K562 (cell line): ENCODE measurements around the gene UBE2I. TPM values are rescaled to one million over a fixed set of nuclear protein-coding genes. Genes with fewer than 3 reads are reported as not detected.

Experiments
- ATAC-seq: fragments of 200-7000 bp; cut with Tn5 transposase; 3 replicates; pipeline ENCODE4 v1.9.1; 2020; ENCODE audit warnings: moderate library complexity
- BruUV-seq: library from RNA; stranded (reverse); fragments of 400-500 nt; replicated peaks from 2 replicates; lab custom pipeline; 2021; lab: Mats Ljungman, UMichigan
- CTCF ChIA-PET: fragments of 300-600 bp; formaldehyde crosslinking; extraction: SDS; loops from one replicate; lab custom pipeline; 2021; ENCODE audit warnings: low intra/inter-chr PET ratio; lab: Yijun Ruan, JAX
- POLR2A ChIA-PET: fragments of 300-600, 350-650 bp; sonication (Branson Sonifier 250); formaldehyde crosslinking; extraction: SDS; loops from one replicate; lab custom pipeline; 2021; ENCODE audit warnings: antibody characterized with exemption, inconsistent platforms; lab: Yijun Ruan, JAX
- DNase-seq, 4 experiments: peaks; one replicate each; pipeline versions ENCODE4 v3.0.0 to v3.0.0-alpha.2; 2011 to 2018; ENCODE audit warnings: low spot score in 3 of 4, mixed read lengths in 3 of 4; ENCODE audit errors: extremely low read depth in 1 of 4
- FAIRE-seq: peaks from 2 replicates; lab custom pipeline; 2011; peaks lifted over from hg19 to GRCh38; lab: Jason Lieb, UNC
- H2AFZ ChIP-seq: 2 replicates; pipeline ENCODE4 v1.6.0; 2011; ENCODE audit warnings: low read depth, low read length, control low read depth, inconsistent platforms
- H3K27ac ChIP-seq: fragments of 200-600 bp; 3 replicates; pipeline ENCODE4 v1.8.0; 2011; ENCODE audit warnings: low read depth, mild to moderate bottlenecking, control low read depth, inconsistent platforms, low read length, moderate library complexity, mixed read lengths; ENCODE audit errors: extremely low read depth
- H3K27me3 ChIP-seq, 2 experiments: fragments of 300-600 bp in 1 of 2; 2 replicates in 1 of 2; 3 replicates in 1 of 2; pipeline versions ENCODE4 v1.6.0 to v1.8.0; 2011; ENCODE audit warnings: inconsistent platforms in 2 of 2, low read length in 2 of 2, mild to moderate bottlenecking in 1 of 2, mixed read lengths in 1 of 2, moderate library complexity in 1 of 2; ENCODE audit not compliant: control insufficient read depth in 2 of 2, insufficient read depth in 2 of 2
- H3K36me3 ChIP-seq: fragments of 300-600 bp; 3 replicates; pipeline ENCODE4 v1.8.0; 2011; ENCODE audit warnings: mild to moderate bottlenecking, low read length, inconsistent platforms; ENCODE audit not compliant: control insufficient read depth, insufficient read depth
- H3K4me1 ChIP-seq, 2 experiments: fragments of 200-600 bp in 1 of 2; replicated peaks in 1 of 2; 2 replicates in 1 of 2; 3 replicates in 1 of 2; pipeline versions ENCODE4 v1.5.1 to v1.8.0; 2011; ENCODE audit warnings: inconsistent platforms in 2 of 2, low read length in 2 of 2, mild to moderate bottlenecking in 1 of 2, mixed read lengths in 1 of 2, moderate library complexity in 1 of 2; ENCODE audit not compliant: control insufficient read depth in 2 of 2, insufficient read depth in 2 of 2
- H3K4me2 ChIP-seq: 2 replicates; pipeline ENCODE4 v1.6.1; 2011; ENCODE audit warnings: low read length, control low read depth, inconsistent platforms, mixed read lengths; ENCODE audit not compliant: insufficient read depth
- H3K4me3 ChIP-seq: fragments of 200-600 bp; sonication (generic), shearing (Covaris generic); 2 replicates; pipeline ENCODE4 v1.5.1; 2016; ENCODE audit warnings: control low read depth, inconsistent platforms
- H3K79me2 ChIP-seq: fragments of 200-600 bp; 3 replicates; pipeline ENCODE4 v1.8.0; 2011; ENCODE audit warnings: low read length, inconsistent platforms; ENCODE audit not compliant: control insufficient read depth, insufficient read depth
- H3K9ac ChIP-seq, 2 experiments: 2 replicates each; pipeline versions ENCODE4 v1.6.0 to v1.6.1; 2011; ENCODE audit warnings: low read depth in 2 of 2, low read length in 2 of 2, control low read depth in 1 of 2, inconsistent platforms in 1 of 2, mild to moderate bottlenecking in 1 of 2, mixed read lengths in 1 of 2; ENCODE audit not compliant: insufficient read depth in 1 of 2
- H3K9me1 ChIP-seq: one replicate; pipeline ENCODE4 v1.6.0; 2011; ENCODE audit warnings: inconsistent platforms, mild to moderate bottlenecking, low read length, moderate library complexity; ENCODE audit not compliant: control insufficient read depth, insufficient read depth
- H3K9me3 ChIP-seq: replicated peaks from 2 replicates; pipeline ENCODE4 v1.5.1; 2011; ENCODE audit warnings: low read depth, low read length, inconsistent platforms; ENCODE audit not compliant: control insufficient read depth, insufficient read depth
- H4K20me1 ChIP-seq: replicated peaks from 2 replicates; pipeline ENCODE4 v1.6.1; 2011; ENCODE audit warnings: low read length, inconsistent platforms, mixed read lengths; ENCODE audit not compliant: control insufficient read depth, insufficient read depth
- FOXK2 ChIP-seq, 2 experiments: fragments of 450-650 bp; IDR thresholded peaks in 1 of 2; conservative IDR thresholded peaks in 1 of 2; 2 replicates each; pipeline ENCODE4 v1.6.1; 2016; ENCODE audit warnings: low read depth in 2 of 2, mild to moderate bottlenecking in 1 of 2
- HEY1 ChIP-seq: fragments of 250-450 bp; sonication (Bioruptor Pico); IDR thresholded peaks from 2 replicates; pipeline ENCODE4 v1.5.0; 2020; ENCODE audit warnings: mild to moderate bottlenecking, moderate library complexity, borderline replicate concordance
- MYNN ChIP-seq, 2 experiments: sonication (generic); formaldehyde crosslinking in 1 of 2; IDR thresholded peaks; 2 replicates each; pipeline versions ENCODE4 v1.5.0 to v1.6.1; 2016 to 2020; ENCODE audit warnings: antibody characterized with exemption in 1 of 2, missing genetic modification reagents in 1 of 2
- POLR2A ChIP-seq: fragments of 450-650 bp; conservative IDR thresholded peaks from 2 replicates; pipeline ENCODE4 v1.6.1; 2016
- POLR2AphosphoS5 ChIP-seq: IDR thresholded peaks from 2 replicates; pipeline ENCODE4 v1.6.1; 2011; ENCODE audit warnings: mild to moderate bottlenecking, low read depth, low read length, moderate library complexity; ENCODE audit not compliant: control insufficient read depth, insufficient read depth
- POLR2G ChIP-seq: fragments of 200-400 bp; formaldehyde crosslinking; IDR thresholded peaks from 2 replicates; pipeline ENCODE4 v1.6.1; 2017; ENCODE audit warnings: low read depth, mild to moderate bottlenecking, antibody characterized with exemption, low read length, moderate library complexity
- RBM22 ChIP-seq: fragments of 200-400 bp; formaldehyde crosslinking; IDR thresholded peaks from 2 replicates; pipeline ENCODE4 v1.6.1; 2018; ENCODE audit warnings: low read length, low read depth; ENCODE audit not compliant: poor library complexity, severe bottlenecking
- RUNX1 ChIP-seq: sonication (generic); IDR thresholded peaks from 2 replicates; pipeline ENCODE4 v1.6.1; 2016; ENCODE audit warnings: antibody characterized with exemption, low read depth
- SUPT5H ChIP-seq: fragments of 450-650 bp; IDR thresholded peaks from 2 replicates; pipeline ENCODE4 v1.6.1; 2016
- ZBTB33 ChIP-seq: sonication (generic); formaldehyde crosslinking; IDR thresholded peaks from 2 replicates; pipeline ENCODE4 v1.8.1; 2023; ENCODE audit warnings: mild to moderate bottlenecking, missing genetic modification reagents
- WGBS: fragments of 100-300 bp; shearing (Covaris generic); methylation state at CpG from one replicate; pipeline ENCODE4 v1.1.6; 2016; ENCODE audit warnings: low coverage, mixed read lengths; ENCODE audit not compliant: insufficient coverage; ENCODE audit errors: missing lambda C conversion rate; 5-methylcytosine and 5-hydroxymethylcytosine counted together
- in situ Hi-C: fragments of 300-500 bp; cut with MboI; formaldehyde crosslinking; loops from 4 replicates; pipeline ENCODE4 v1.15.0; 2018; ENCODE audit warnings: inconsistent platforms, mixed read lengths
- intact Hi-C: fragments of 100-400 bp; cut with micrococcal nuclease; formaldehyde crosslinking; loops from 2 replicates; pipeline ENCODE4 v1.14.2; 2022
- polyA plus RNA-seq, 8 experiments: library from polyadenylated mRNA; depleted of rRNA in 4 of 8; stranded (reverse) in 5 of 8; unstranded in 3 of 8; fragments of >200 nt; fragmentation: Nextera tagmentation in 2 of 8; fragmentation: Illumina TruSeq in 1 of 8; extraction: Ambion mirVana in 2 of 8; extraction: Trizol in 1 of 8; gene quantifications; 2 replicates each; pipeline versions ENCODE4 v1.2.1 to v1.2.3, GENCODE V29; 2011 to 2014; ENCODE audit warnings: inconsistent platforms in 1 of 8, missing spikeins in 1 of 8
- total RNA-seq, 7 experiments: library from RNA; depleted of rRNA in 6 of 7; stranded (reverse); fragments of >200 nt in 6 of 7; fragmentation: Illumina TruSeq in 2 of 7; extraction: Trizol in 2 of 7; gene quantifications; 2 replicates each; pipeline versions ENCODE4 v1.2.1 to v1.2.3, GENCODE V29; 2011 to 2021; ENCODE audit warnings: low replicate concordance in 1 of 7

The UBE2I gene
- total and polyA plus RNA-seq, 9 of the 15 experiments (the other 6 are each of a cell fraction or from before 2014, with no cell fraction given), result 36.6 to 254 (median 104) TPM

- intact Hi-C loops (no loop called here), in situ Hi-C loops (no loop called here)
- ATAC-seq (no peak), FAIRE-seq (no peak), DNase-seq (no peak)
- Histone ChIP-seq H4K20me1 (peaks cover 22% of the 10 kb centered on the region), H3K27me3 (no peaks in the 10 kb centered on the region), H3K4me3 (no peak overlapping the region), H3K79me2 (peaks cover 35% of the 10 kb centered on the region), H2AFZ (no peak overlapping the region), H3K9me1 (peaks cover 6% of the 10 kb centered on the region), H3K9ac (peak overlapping the region in 1 of 2 experiments; percentile 64; a peak in 2 of 4 replicates), H3K36me3 (peaks cover 95% of the 10 kb centered on the region), H3K4me1 (peaks cover 0 to 20% of the 10 kb centered on the region in 2 experiments; a peak in 1 of 5 replicates), H3K9me3 (no peaks in the 10 kb centered on the region), H3K4me2 (no peak overlapping the region), H3K27ac (no peak overlapping the region)
- BruUV-seq, result no TSS peak
- CTCF ChIA-PET, result no interaction called here
- TF ChIP-seq RBM22 (peak; percentile 49), POLR2A (peak; percentile 45; the same call in 1 of the 2 replicates), POLR2AphosphoS5 (peak; percentile 25; the same call in 1 of the 2 replicates), MYNN (IDR thresholded peaks at IDR 0.05) (0 out of 2 replicates have a peak, but pooled peaks have one; percentile 39), MYNN (CRISPR knock-in tag; IDR thresholded peaks at IDR 0.05) (no peak), ZBTB33 (peak; percentile 51; the same call in 1 of the 2 replicates), POLR2G (peak; percentile 67), RUNX1 (no peak), HEY1 (CRISPR knock-in tag) (no peak), SUPT5H (peak; percentile 33; the same call in 1 of the 2 replicates), FOXK2 (conservative IDR thresholded peaks at IDR 0.05 in 1 of 2, IDR thresholded peaks at IDR 0.05 in 1 of 2; ENCODE audit: low read depth in 2 of 2) (no peak)
- WGBS, result 96% methylated on average over 30 of the region's 32 CpGs
- POLR2A ChIA-PET, result interaction anchor here (1.2 to 1.9 kb wide), 2 partner anchors 9 to 13 kb away, joined by 4 to 5 read pairs; partner anchors contain the start of gene UBE2I
Measured at GRCh38 chr16:1317479-1318267, 8.2 kb downstream of the UBE2I start.
